Omental fat pad (tissue), 4 donors: ENCODE results near the gene CELA2B. TPM values are rescaled to one million over a fixed set of nuclear protein-coding genes. Genes with fewer than 3 reads are reported as not detected.
"Not testable (repeated sequence)": the region's sequence is repeated elsewhere in the genome, so short reads cannot be mapped to it uniquely, and the experiment has no call there.

Experiments used
- ATAC-seq: fragments of 150-250 bp; one replicate; pipeline ENCODE4 v1.9.1; 2016; ENCODE audit warnings: mild to moderate bottlenecking, moderate library complexity; ENCODE audit not compliant: low FRiP score
- DNase-seq: peaks from one replicate; pipeline ENCODE4 v3.0.0-alpha.2; 2019; ENCODE audit warnings: low spot score
- CTCF ChIP-seq, 3 donors: fragments of 450-650 bp; IDR thresholded peaks; one replicate each; pipeline ENCODE4 v1.5.1; 2016 to 2017; ENCODE audit warnings: antibody characterized with exemption in 3 of 3, mild to moderate bottlenecking in 3 of 3, moderate library complexity in 2 of 3
- total RNA-seq, 4 donors: library from RNA; depleted of rRNA; stranded (reverse); fragments of >200 nt; gene quantifications; one replicate each; pipeline ENCODE4 v1.1.0, GENCODE V29; 2016

CELA2B gene
- total RNA-seq, 4 donors from 2014 or later, result not detected

GRCh38 chr1:15485636-15486035 is 9.7 kb downstream of the CELA2B start:
- no peak for TF ChIP-seq CTCF (IDR thresholded peaks at IDR 0.05)
- ATAC-seq (no peak), DNase-seq (no peak)

- not testable (repeated sequence) for ATAC-seq, DNase-seq
Measured at GRCh38 chr1:15486844-15487610, 11.1 kb downstream of the CELA2B start.

- no peak for ATAC-seq
- TF ChIP-seq CTCF (IDR thresholded peaks at IDR 0.05), result no peak
Measured at GRCh38 chr1:15488371-15488770, 12.5 kb downstream of the CELA2B start.

GRCh38 chr1:15489052-15489736 is 13.3 kb downstream of the CELA2B start:
- TF ChIP-seq CTCF (IDR thresholded peaks at IDR 0.05), result no peak
- no peak for DNase-seq
- no peak for ATAC-seq

More at GRCh38 chr1:15488371-15488770, 12.5 kb downstream of the CELA2B start:
- no peak for DNase-seq

- ATAC-seq, DNase-seq: not testable (repeated sequence)
Measured at GRCh38 chr1:15491010-15491409, 15.1 kb downstream of the CELA2B start.

GRCh38 chr1:15492596-15492995 is 16.7 kb downstream of the CELA2B start:
- no peak for TF ChIP-seq CTCF (IDR thresholded peaks at IDR 0.05)
- ATAC-seq, result no peak
- DNase-seq, result no peak

GRCh38 chr1:15493869-15494390 is 18.0 kb downstream of the CELA2B start:
- DNase-seq (no peak), ATAC-seq (no peak)
- TF ChIP-seq CTCF (IDR thresholded peaks at IDR 0.05), result no peak
